ENCODE results near the gene MICB.

The MICB gene

DNA sequence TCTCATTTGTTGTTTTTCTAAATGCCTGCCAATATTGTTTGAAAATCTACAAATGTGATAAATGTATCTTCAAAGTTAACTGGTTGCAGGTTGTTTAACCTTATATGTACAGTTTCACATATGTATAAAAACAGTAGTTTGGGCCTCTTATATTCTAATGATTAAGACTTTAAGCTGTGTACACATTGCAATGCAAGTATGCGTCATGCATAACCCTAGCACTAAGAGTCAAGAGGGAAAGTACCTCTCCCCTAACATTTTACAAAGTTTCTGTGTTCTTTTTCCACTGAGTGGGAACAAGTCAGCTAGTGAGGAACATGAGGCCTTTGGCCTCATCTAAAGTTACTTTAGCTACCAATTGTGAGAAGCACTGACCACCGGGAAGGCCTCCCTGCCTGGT lies 25.7 kb upstream of the MICB start:
- no peak overlapping the region for H3K14ac ChIP-seq (ENCODE audit: low read length)
- no peak overlapping the region for H3K18ac ChIP-seq (ENCODE audit: low read length)
- H4K12ac ChIP-seq (ENCODE audit: low read depth, low read length) = no peak overlapping the region
- DNase-seq = no peak
- H3K79me2 ChIP-seq (ENCODE audit: control insufficient read depth, insufficient read depth, low read length, poor library complexity) = no peaks in the 10 kb centered on the region
- no peak overlapping the region for H3K9ac ChIP-seq (ENCODE audit: low read length)
- H3K23ac ChIP-seq (ENCODE audit: low read length) = no peak overlapping the region
- no peak overlapping the region for H3K4ac ChIP-seq (ENCODE audit: low read depth, low read length)
- H2BK120ac ChIP-seq (ENCODE audit: insufficient read depth, low read length, poor library complexity) = no peak overlapping the region
- H2AFZ ChIP-seq (ENCODE audit: insufficient read depth, low read length, poor library complexity) = no peak overlapping the region
- H3K4me3 ChIP-seq (ENCODE audit: low read depth, low read length) = no peak overlapping the region
- H4K91ac ChIP-seq (ENCODE audit: low read depth, low read length) = no peak overlapping the region
- no peaks in the 10 kb centered on the region for H3K36me3 ChIP-seq (ENCODE audit: control insufficient read depth in 1 of 2, insufficient read depth in 2 of 2, low read length in 2 of 2)
- H4K8ac ChIP-seq (ENCODE audit: low read depth, low read length) = no peak overlapping the region
- peaks cover 2% of the 10 kb centered on the region for H3K9me3 ChIP-seq (ENCODE audit: insufficient read depth, low read depth, low read length)
- no peaks in the 10 kb centered on the region for H3K79me1 ChIP-seq (ENCODE audit: low read length)
- H2AK5ac ChIP-seq (ENCODE audit: low read length) = no peak overlapping the region
- H3K4me1 ChIP-seq (ENCODE audit: control insufficient read depth in 1 of 2, insufficient read depth in 2 of 2, low read length in 2 of 2) = no peaks in the 10 kb centered on the region
- H2BK5ac ChIP-seq (ENCODE audit: low read depth, low read length, poor library complexity) = no peak overlapping the region
- H3K4me2 ChIP-seq (ENCODE audit: low read length) = no peak overlapping the region
- WGBS (ENCODE audit: extremely low coverage, insufficient coverage, insufficient read length) = no CpG with 5 or more reads among the region's 2 CpGs
- no peak overlapping the region for H2BK12ac ChIP-seq (ENCODE audit: low read length)
- no peaks in the 10 kb centered on the region for H3K27me3 ChIP-seq (ENCODE audit: insufficient read depth, low read length)
- H3K27ac ChIP-seq (ENCODE audit: low read depth, low read length) = no peak overlapping the region

DNA sequence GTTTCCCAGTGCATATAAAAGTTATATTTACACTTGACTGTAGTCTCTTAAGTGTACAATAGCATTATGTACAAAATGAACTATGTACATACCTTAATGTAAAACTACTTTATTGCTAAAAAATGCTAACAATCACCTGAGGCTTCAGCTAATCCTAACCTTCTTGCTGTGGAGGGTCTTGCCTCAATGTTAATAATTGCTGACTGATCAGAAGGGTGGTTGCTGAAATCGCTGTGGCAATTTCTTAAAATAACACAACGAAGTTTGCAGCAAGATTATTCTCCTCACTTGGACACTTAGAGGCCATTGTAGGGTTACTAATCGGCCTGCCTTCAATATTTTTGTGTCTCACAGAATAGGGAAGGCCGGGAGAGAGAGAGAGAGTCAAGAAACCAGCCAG lies 24.7 kb upstream of the MICB start:
- H3K23ac ChIP-seq (ENCODE audit: low read length) = no peak overlapping the region
- no peaks in the 10 kb centered on the region for H3K79me2 ChIP-seq (ENCODE audit: control insufficient read depth, insufficient read depth, low read length, poor library complexity)
- no peak overlapping the region for H3K27ac ChIP-seq (ENCODE audit: low read depth, low read length)
- H4K8ac ChIP-seq (ENCODE audit: low read depth, low read length) = no peak overlapping the region
- H2BK5ac ChIP-seq (ENCODE audit: low read depth, low read length, poor library complexity) = no peak overlapping the region
- H3K14ac ChIP-seq (ENCODE audit: low read length) = no peak overlapping the region
- peaks cover 4% of the 10 kb centered on the region for H3K9me3 ChIP-seq (ENCODE audit: insufficient read depth, low read depth, low read length)
- no peaks in the 10 kb centered on the region for H3K27me3 ChIP-seq (ENCODE audit: insufficient read depth, low read length)
- no CpG with 5 or more reads among the region's 4 CpGs for WGBS (ENCODE audit: extremely low coverage, insufficient coverage, insufficient read length)
- H3K4me2 ChIP-seq (ENCODE audit: low read length) = no peak overlapping the region
- no peaks in the 10 kb centered on the region for H3K36me3 ChIP-seq (ENCODE audit: control insufficient read depth in 1 of 2, insufficient read depth in 2 of 2, low read length in 2 of 2)
- H2BK12ac ChIP-seq (ENCODE audit: low read length) = no peak overlapping the region
- no peak for DNase-seq
- H4K12ac ChIP-seq (ENCODE audit: low read depth, low read length) = no peak overlapping the region
- H2AK5ac ChIP-seq (ENCODE audit: low read length) = no peak overlapping the region
- H2BK120ac ChIP-seq (ENCODE audit: insufficient read depth, low read length, poor library complexity) = no peak overlapping the region
- no peak overlapping the region for H3K4me3 ChIP-seq (ENCODE audit: low read depth, low read length)
- no peak overlapping the region for H2AFZ ChIP-seq (ENCODE audit: insufficient read depth, low read length, poor library complexity)
- no peak overlapping the region for H3K9ac ChIP-seq (ENCODE audit: low read length)
- H3K4ac ChIP-seq (ENCODE audit: low read depth, low read length) = no peak overlapping the region
- H3K18ac ChIP-seq (ENCODE audit: low read length) = no peak overlapping the region
- no peaks in the 10 kb centered on the region for H3K4me1 ChIP-seq (ENCODE audit: control insufficient read depth in 1 of 2, insufficient read depth in 2 of 2, low read length in 2 of 2)
- no peaks in the 10 kb centered on the region for H3K79me1 ChIP-seq (ENCODE audit: low read length)
- H4K91ac ChIP-seq (ENCODE audit: low read depth, low read length) = no peak overlapping the region

DNA sequence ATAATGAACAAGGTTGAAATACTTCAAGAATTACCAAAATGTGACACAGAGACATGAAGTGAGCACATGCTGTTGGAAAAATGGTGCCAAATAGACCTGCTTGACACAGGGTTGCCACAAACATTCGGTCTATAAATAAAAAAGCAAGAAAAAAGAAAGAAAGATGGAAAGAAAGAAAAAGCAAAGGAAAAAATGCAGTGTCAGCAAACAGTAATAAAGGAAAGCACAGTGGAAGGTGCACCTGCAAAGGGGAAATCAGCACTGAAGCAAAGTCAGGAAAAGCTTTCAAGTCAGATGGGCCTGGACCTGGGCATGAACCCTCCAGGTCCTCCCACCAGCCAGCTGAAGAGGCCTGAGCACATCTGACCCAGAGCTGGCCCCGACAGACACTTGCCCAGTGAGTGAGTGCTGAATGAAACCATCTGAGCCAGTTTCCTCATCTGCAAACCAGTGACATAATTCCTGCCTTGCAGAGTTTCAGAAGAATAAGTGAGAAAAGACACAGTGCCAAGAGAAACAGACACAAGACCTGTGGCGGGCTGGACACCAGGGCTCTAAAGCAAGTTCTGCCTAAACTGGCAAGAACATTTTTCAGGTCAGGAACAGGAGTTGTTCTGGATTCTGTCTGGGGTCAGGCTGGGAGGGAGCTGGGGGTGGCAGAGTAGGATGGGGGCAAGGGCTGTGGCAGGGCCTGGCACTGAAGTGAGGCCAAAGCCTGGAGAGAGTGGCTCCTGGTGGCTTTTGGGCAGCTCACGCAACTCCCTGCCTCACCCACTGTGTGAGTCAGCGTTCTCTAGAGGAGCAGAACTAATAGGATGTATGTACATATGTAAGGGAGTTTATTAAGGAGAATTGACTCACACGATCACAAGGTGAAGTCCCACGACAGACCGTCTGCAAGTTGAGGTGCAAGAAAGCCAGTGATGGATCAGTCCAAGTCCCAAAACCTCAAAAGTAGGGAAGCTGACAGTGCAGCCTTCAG lies 23.9 kb upstream of the MICB start:
- H3K79me2 ChIP-seq (ENCODE audit: control insufficient read depth, insufficient read depth, low read length, poor library complexity) = no peaks in the 10 kb centered on the region
- H3K27me3 ChIP-seq (ENCODE audit: insufficient read depth, low read length) = no peaks in the 10 kb centered on the region
- no peak overlapping the region for H3K23ac ChIP-seq (ENCODE audit: low read length)
- H4K12ac ChIP-seq (ENCODE audit: low read depth, low read length) = no peak overlapping the region
- no peak overlapping the region for H2BK120ac ChIP-seq (ENCODE audit: insufficient read depth, low read length, poor library complexity)
- H3K4me1 ChIP-seq (ENCODE audit: control insufficient read depth in 1 of 2, insufficient read depth in 2 of 2, low read length in 2 of 2) = no peaks in the 10 kb centered on the region
- H4K8ac ChIP-seq (ENCODE audit: low read depth, low read length) = no peak overlapping the region
- no peak overlapping the region for H3K18ac ChIP-seq (ENCODE audit: low read length)
- no peak overlapping the region for H3K4ac ChIP-seq (ENCODE audit: low read depth, low read length)
- no peak overlapping the region for H3K4me2 ChIP-seq (ENCODE audit: low read length)
- DNase-seq = no peak
- no peaks in the 10 kb centered on the region for H3K79me1 ChIP-seq (ENCODE audit: low read length)
- H3K36me3 ChIP-seq (ENCODE audit: control insufficient read depth in 1 of 2, insufficient read depth in 2 of 2, low read length in 2 of 2) = no peaks in the 10 kb centered on the region
- no peak overlapping the region for H2BK12ac ChIP-seq (ENCODE audit: low read length)
- no CpG with 5 or more reads among the region's 8 CpGs for WGBS (ENCODE audit: extremely low coverage, insufficient coverage, insufficient read length)
- no peak overlapping the region for H3K9ac ChIP-seq (ENCODE audit: low read length)
- H3K27ac ChIP-seq (ENCODE audit: low read depth, low read length) = no peak overlapping the region
- H2AK5ac ChIP-seq (ENCODE audit: low read length) = no peak overlapping the region
- no peak overlapping the region for H2BK5ac ChIP-seq (ENCODE audit: low read depth, low read length, poor library complexity)
- H3K4me3 ChIP-seq (ENCODE audit: low read depth, low read length) = no peak overlapping the region
- no peak overlapping the region for H4K91ac ChIP-seq (ENCODE audit: low read depth, low read length)
- no peak overlapping the region for H2AFZ ChIP-seq (ENCODE audit: insufficient read depth, low read length, poor library complexity)
- no peak overlapping the region for H3K14ac ChIP-seq (ENCODE audit: low read length)
- H3K9me3 ChIP-seq (ENCODE audit: insufficient read depth, low read depth, low read length) = peaks cover 4% of the 10 kb centered on the region

DNA sequence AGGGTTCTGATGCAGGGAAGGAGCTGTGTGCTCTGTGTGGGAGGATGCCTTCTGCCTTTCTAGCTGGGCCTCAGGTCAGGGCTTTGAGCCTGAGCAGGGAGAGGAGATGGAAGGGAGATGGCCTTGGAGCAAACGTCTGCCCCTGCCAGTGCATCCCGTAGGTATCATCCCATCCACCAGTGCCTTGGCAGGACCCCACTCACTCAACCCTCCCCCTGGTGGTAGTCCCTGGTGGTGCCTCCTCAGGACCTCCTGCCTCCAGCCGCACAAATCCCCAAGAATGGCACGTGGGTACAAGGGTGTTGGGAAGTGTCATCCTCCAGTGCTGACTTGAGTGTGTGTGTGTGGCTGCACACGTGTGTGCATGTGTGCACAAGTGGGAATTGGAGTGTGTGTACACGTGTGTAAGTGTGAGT lies 23.1 kb upstream of the MICB start:
- WGBS (ENCODE audit: extremely low coverage, insufficient coverage, insufficient read length) = no CpG with 5 or more reads among the region's 6 CpGs
- Histone ChIP-seq H3K9me3 (ENCODE audit: insufficient read depth, low read depth, low read length) (peaks cover 4% of the 10 kb centered on the region), H3K4me2 (ENCODE audit: low read length) (no peak overlapping the region), H3K23ac (ENCODE audit: low read length) (peak overlapping the region; percentile 47), H4K8ac (ENCODE audit: low read depth, low read length) (no peak overlapping the region), H2BK120ac (ENCODE audit: insufficient read depth, low read length, poor library complexity) (no peak overlapping the region), H2BK5ac (ENCODE audit: low read depth, low read length, poor library complexity) (no peak overlapping the region), H3K27ac (ENCODE audit: low read depth, low read length) (no peak overlapping the region), H4K12ac (ENCODE audit: low read depth, low read length) (no peak overlapping the region), H3K9ac (ENCODE audit: low read length) (peak overlapping the region; percentile 17), H2AK5ac (ENCODE audit: low read length) (no peak overlapping the region), H3K4me3 (ENCODE audit: low read depth, low read length) (peak overlapping the region; percentile 49), H2BK12ac (ENCODE audit: low read length) (no peak overlapping the region), H3K4ac (ENCODE audit: low read depth, low read length) (no peak overlapping the region), H3K4me1 (ENCODE audit: control insufficient read depth in 1 of 2, insufficient read depth in 2 of 2, low read length in 2 of 2) (no peaks in the 10 kb centered on the region), H3K18ac (ENCODE audit: low read length) (no peak overlapping the region), H3K36me3 (ENCODE audit: control insufficient read depth in 1 of 2, insufficient read depth in 2 of 2, low read length in 2 of 2) (no peaks in the 10 kb centered on the region), H4K91ac (ENCODE audit: low read depth, low read length) (no peak overlapping the region), H2AFZ (ENCODE audit: insufficient read depth, low read length, poor library complexity) (no peak overlapping the region), H3K79me1 (ENCODE audit: low read length) (no peaks in the 10 kb centered on the region), H3K27me3 (ENCODE audit: insufficient read depth, low read length) (no peaks in the 10 kb centered on the region), H3K14ac (ENCODE audit: low read length) (no peak overlapping the region), H3K79me2 (ENCODE audit: control insufficient read depth, insufficient read depth, low read length, poor library complexity) (no peaks in the 10 kb centered on the region)
- DNase-seq = no peak

All from trophoblast cell (in vitro differentiated cells and primary cell).